HCT116 (cell line): ENCODE results near the gene OR13J1. TPM values are rescaled to one million over a fixed set of nuclear protein-coding genes. Genes with fewer than 3 reads are reported as not detected.
A peak's percentile ranks its signal among the peaks of the same experiment; 100 is the strongest.

Experiments
- ATAC-seq: fragments of 200-7000 bp; cut with Tn5 transposase; 2 replicates; pipeline ENCODE4 v1.9.1; 2020; ENCODE audit warnings: mild to moderate bottlenecking, moderate library complexity
- BruUV-seq: library from RNA; stranded (reverse); fragments of 400-500 nt; replicated peaks from 2 replicates; lab custom pipeline; 2021; lab: Mats Ljungman, UMichigan
- CTCF ChIA-PET: fragments of 300-600 bp; sonication (Branson Sonifier 250); formaldehyde crosslinking; loops from one replicate; lab custom pipeline; 2021; ENCODE audit warnings: antibody characterized with exemption; lab: Charles Lee
- POLR2A ChIA-PET: fragments of 300-600, 350-600 bp; sonication (Branson Sonifier 250); formaldehyde crosslinking; loops from one replicate; lab custom pipeline; 2021; ENCODE audit warnings: antibody characterized with exemption; lab: Charles Lee
- RAD21 ChIA-PET, 2 experiments: fragments of 300-600 bp; sonication (Branson Sonifier 250); formaldehyde crosslinking; loops; one replicate each; lab custom pipeline; 2023; ENCODE audit warnings: low total read pairs in 2 of 2; ENCODE audit not compliant: uncharacterized antibody in 2 of 2, unreplicated experiment in 2 of 2, low non-redundant PET in 1 of 2; lab: Charles Lee
- DNase-seq: peaks from one replicate; pipeline ENCODE4 v3.0.0-alpha.2; 2010; ENCODE audit warnings: low read depth, low spot score
- H2AFZ ChIP-seq: fragments of 200-600 bp; shearing (Covaris generic), sonication (generic); 2 replicates; pipeline ENCODE4 v1.6.1; 2017; ENCODE audit warnings: low read depth, mixed run types, mixed read lengths, antibody characterized with exemption, low read length; ENCODE audit not compliant: poor library complexity, severe bottlenecking
- H3K27ac ChIP-seq: 2 replicates; pipeline ENCODE4 v1.5.1; 2012; ENCODE audit warnings: low read depth, low read length
- H3K27me3 ChIP-seq: fragments of 200-600 bp; sonication (generic); 2 replicates; pipeline ENCODE4 v1.6.1; 2016; ENCODE audit warnings: mixed run types, low read length, mixed read lengths; ENCODE audit not compliant: insufficient read depth
- H3K36me3 ChIP-seq, 2 experiments: fragments of 200-500 bp in 1 of 2; fragments of 200-600 bp in 1 of 2; sonication (Bioruptor generic) in 1 of 2; sonication (generic) in 1 of 2; 2 replicates each; pipeline versions ENCODE4 v1.5.1 to v1.6.1; 2014 to 2016; ENCODE audit warnings: low read length in 2 of 2, inconsistent platforms in 1 of 2, mixed read lengths in 1 of 2, mixed run types in 1 of 2; ENCODE audit not compliant: insufficient read depth in 2 of 2, control insufficient read depth in 1 of 2
- H3K4me1 ChIP-seq, 2 experiments: fragments of 200-600 bp in 1 of 2; sonication (generic) in 1 of 2; 2 replicates each; pipeline versions ENCODE4 v1.5.1 to v1.6.1; 2012 to 2017; ENCODE audit warnings: low read length in 2 of 2, inconsistent platforms in 1 of 2, mild to moderate bottlenecking in 1 of 2, mixed read lengths in 1 of 2, mixed run types in 1 of 2, moderate library complexity in 1 of 2; ENCODE audit not compliant: insufficient read depth in 2 of 2, control insufficient read depth in 1 of 2
- H3K4me2 ChIP-seq: fragments of 200-600 bp; sonication (generic); 2 replicates; pipeline ENCODE4 v1.6.1; 2017; ENCODE audit warnings: mixed run types, low read length, mixed read lengths
- H3K4me3 ChIP-seq, 2 experiments: fragments of 200-600 bp in 1 of 2; sonication (generic) in 1 of 2; replicated peaks in 1 of 2; 2 replicates each; pipeline ENCODE4 v1.5.1; 2011 to 2016; ENCODE audit warnings: low read length in 2 of 2, control low read depth in 1 of 2, low read depth in 1 of 2, mild to moderate bottlenecking in 1 of 2, mixed read lengths in 1 of 2, mixed run types in 1 of 2
- H3K79me2 ChIP-seq: fragments of 200-600 bp; sonication (generic); 2 replicates; pipeline ENCODE4 v1.6.1; 2017; ENCODE audit warnings: mild to moderate bottlenecking, mixed run types, low read length, moderate library complexity, mixed read lengths; ENCODE audit not compliant: insufficient read depth
- H3K9ac ChIP-seq: fragments of 200-600 bp; sonication (generic); 2 replicates; pipeline ENCODE4 v1.6.1; 2016; ENCODE audit warnings: low read length, mixed read lengths
- H3K9me2 ChIP-seq: fragments of 200-600 bp; sonication (generic), shearing (Covaris generic); 2 replicates; pipeline ENCODE4 v1.6.1; 2017; ENCODE audit warnings: mixed run types, mild to moderate bottlenecking, moderate library complexity; ENCODE audit not compliant: insufficient read depth
- H3K9me3 ChIP-seq, 2 experiments: fragments of 200-500 bp in 1 of 2; fragments of 200-600 bp in 1 of 2; sonication (Bioruptor generic) in 1 of 2; sonication (generic) in 1 of 2; 2 replicates each; pipeline ENCODE4 v1.6.1; 2014 to 2017; ENCODE audit warnings: low read length in 2 of 2, mixed read lengths in 2 of 2, inconsistent platforms in 1 of 2, low read depth in 1 of 2, mild to moderate bottlenecking in 1 of 2, mixed run types in 1 of 2, moderate library complexity in 1 of 2; ENCODE audit not compliant: control insufficient read depth in 1 of 2, insufficient read depth in 1 of 2
- H4K20me1 ChIP-seq: fragments of 200-600 bp; sonication (generic), shearing (Covaris generic); 2 replicates; pipeline ENCODE4 v1.6.1; 2017; ENCODE audit warnings: mixed run types, mild to moderate bottlenecking, moderate library complexity; ENCODE audit not compliant: insufficient read depth
- CBX3 ChIP-seq: IDR thresholded peaks from 2 replicates; pipeline ENCODE4 v1.6.1; 2012; ENCODE audit warnings: low read depth
- CEBPB ChIP-seq: IDR thresholded peaks from 2 replicates; pipeline ENCODE4 v1.6.1; 2012; ENCODE audit warnings: low read depth
- CTCF ChIP-seq, 3 experiments: fragments of 200-600 bp in 1 of 3; sonication (generic) in 1 of 3; IDR thresholded peaks in 2 of 3; conservative IDR thresholded peaks in 1 of 3; 2 replicates each; pipeline ENCODE4 v1.5.1; 2012 to 2017; ENCODE audit warnings: low read depth in 2 of 3, low read length in 2 of 3, antibody characterized with exemption in 1 of 3, borderline replicate concordance in 1 of 3, control low read depth in 1 of 3, mild to moderate bottlenecking in 1 of 3, mixed read lengths in 1 of 3, mixed run types in 1 of 3, moderate library complexity in 1 of 3; ENCODE audit not compliant: insufficient read depth in 1 of 3
- ELF1 ChIP-seq: IDR thresholded peaks from 2 replicates; pipeline ENCODE4 v1.6.1; 2012; ENCODE audit warnings: low read depth, borderline replicate concordance
- EZH2 ChIP-seq: fragments of 200-600 bp; sonication (generic); IDR thresholded peaks from 2 replicates; pipeline ENCODE4 v1.6.1; 2017; ENCODE audit warnings: antibody characterized with exemption, mixed run types
- FOSL1 ChIP-seq: IDR thresholded peaks from 2 replicates; pipeline ENCODE4 v1.6.1; 2012; ENCODE audit warnings: low read depth
- JUND ChIP-seq: IDR thresholded peaks from 2 replicates; pipeline ENCODE4 v1.6.1; 2012
- POLR2A ChIP-seq: IDR thresholded peaks from 2 replicates; pipeline ENCODE4 v1.7.0; 2011; ENCODE audit warnings: borderline replicate concordance; ENCODE audit not compliant: insufficient read depth, insufficient read length; ENCODE audit errors: extremely low read depth
- POLR2AphosphoS5 ChIP-seq: IDR thresholded peaks from 2 replicates; pipeline ENCODE4 v1.6.1; 2011; ENCODE audit warnings: mild to moderate bottlenecking, low read depth, low read length, moderate library complexity
- RAD21 ChIP-seq: IDR thresholded peaks from 2 replicates; pipeline ENCODE4 v1.6.1; 2012; ENCODE audit warnings: low read depth, mild to moderate bottlenecking
- REST ChIP-seq: IDR thresholded peaks from 2 replicates; pipeline ENCODE4 v1.6.1; 2012; ENCODE audit warnings: low read depth
- SRF ChIP-seq: IDR thresholded peaks from 2 replicates; pipeline ENCODE4 v1.6.1; 2012; ENCODE audit warnings: low read depth
- TCF7L2 ChIP-seq: IDR thresholded peaks from 2 replicates; pipeline ENCODE4 v1.7.0; 2011; ENCODE audit warnings: borderline replicate concordance, inconsistent platforms; ENCODE audit not compliant: insufficient read depth, insufficient read length; ENCODE audit errors: extremely low read depth
- YY1 ChIP-seq: IDR thresholded peaks from 2 replicates; pipeline ENCODE4 v1.6.1; 2011; ENCODE audit warnings: low read length, low read depth, moderate library complexity, mild to moderate bottlenecking; ENCODE audit not compliant: insufficient replicate concordance; ENCODE audit errors: extremely low read depth
- ZFX ChIP-seq: fragments of 450-650 bp; IDR thresholded peaks from 2 replicates; pipeline ENCODE4 v1.6.1; 2017
- ZNF274 ChIP-seq: fragments of 200-500 bp; sonication (Bioruptor generic); IDR thresholded peaks from 2 replicates; pipeline ENCODE4 v1.6.1; 2014; ENCODE audit warnings: mild to moderate bottlenecking, low read depth, low read length, inconsistent platforms
- intact Hi-C: fragments of 100-400 bp; cut with micrococcal nuclease; formaldehyde crosslinking; loops from 2 replicates; pipeline ENCODE4 v1.10.0; 2022
- total RNA-seq: library from RNA; stranded (reverse); gene quantifications from one replicate; pipeline ENCODE4 v1.2.1, GENCODE V29; 2021; ENCODE audit not compliant: unreplicated experiment
- TF ChIP-seq, protein P1 (sequence below): IDR thresholded peaks from 2 replicates; pipeline ENCODE4 v1.6.1; 2011; ENCODE audit warnings: mild to moderate bottlenecking, low read length, moderate library complexity; ENCODE audit not compliant: insufficient replicate concordance; ENCODE audit errors: extremely low read depth
- TF ChIP-seq, protein P2 (sequence below): IDR thresholded peaks from 2 replicates; pipeline ENCODE4 v1.6.1; 2012
- TF ChIP-seq, protein P3 (sequence below): IDR thresholded peaks from 2 replicates; pipeline ENCODE4 v1.6.1; 2012

OR13J1 gene
- total RNA-seq, 1 experiment from 2014 or later, result not detected

GRCh38 chr9:35918780-35919179 is 48.6 kb upstream of the OR13J1 start:
- no peak overlapping the region for H3K4me2 ChIP-seq
- ChIA-PET CTCF (no interaction called here), POLR2A (no interaction called here), RAD21 (no interaction called here)
- H3K36me3 ChIP-seq, result no peaks in the 10 kb centered on the region
- H4K20me1 ChIP-seq, result no peaks in the 10 kb centered on the region
- no peak for TF ChIP-seq CTCF (IDR thresholded peaks at IDR 0.05 in 2 of 3, conservative IDR thresholded peaks at IDR 0.05 in 1 of 3; ENCODE audit: borderline replicate concordance in 1 of 3, insufficient read depth in 1 of 3, low read depth in 2 of 3, low read length in 2 of 3)
- no peak for TF ChIP-seq POLR2AphosphoS5
- no peak for TF ChIP-seq JUND
- no peak for TF ChIP-seq CEBPB
- TF ChIP-seq YY1, result no peak
- no peak for TF ChIP-seq SRF
- TF ChIP-seq ELF1, result no peak
- TF ChIP-seq FOSL1, result no peak
- TF ChIP-seq, protein P1, sequence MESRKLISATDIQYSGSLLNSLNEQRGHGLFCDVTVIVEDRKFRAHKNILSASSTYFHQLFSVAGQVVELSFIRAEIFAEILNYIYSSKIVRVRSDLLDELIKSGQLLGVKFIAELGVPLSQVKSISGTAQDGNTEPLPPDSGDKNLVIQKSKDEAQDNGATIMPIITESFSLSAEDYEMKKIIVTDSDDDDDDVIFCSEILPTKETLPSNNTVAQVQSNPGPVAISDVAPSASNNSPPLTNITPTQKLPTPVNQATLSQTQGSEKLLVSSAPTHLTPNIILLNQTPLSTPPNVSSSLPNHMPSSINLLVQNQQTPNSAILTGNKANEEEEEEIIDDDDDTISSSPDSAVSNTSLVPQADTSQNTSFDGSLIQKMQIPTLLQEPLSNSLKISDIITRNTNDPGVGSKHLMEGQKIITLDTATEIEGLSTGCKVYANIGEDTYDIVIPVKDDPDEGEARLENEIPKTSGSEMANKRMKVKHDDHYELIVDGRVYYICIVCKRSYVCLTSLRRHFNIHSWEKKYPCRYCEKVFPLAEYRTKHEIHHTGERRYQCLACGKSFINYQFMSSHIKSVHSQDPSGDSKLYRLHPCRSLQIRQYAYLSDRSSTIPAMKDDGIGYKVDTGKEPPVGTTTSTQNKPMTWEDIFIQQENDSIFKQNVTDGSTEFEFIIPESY, result no peak
- TF ChIP-seq RAD21, result no peak
- TF ChIP-seq TCF7L2, result no peak
- TF ChIP-seq, protein P2, sequence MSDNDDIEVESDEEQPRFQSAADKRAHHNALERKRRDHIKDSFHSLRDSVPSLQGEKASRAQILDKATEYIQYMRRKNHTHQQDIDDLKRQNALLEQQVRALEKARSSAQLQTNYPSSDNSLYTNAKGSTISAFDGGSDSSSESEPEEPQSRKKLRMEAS, result no peak
- no peak for TF ChIP-seq POLR2A
- TF ChIP-seq, protein P3, sequence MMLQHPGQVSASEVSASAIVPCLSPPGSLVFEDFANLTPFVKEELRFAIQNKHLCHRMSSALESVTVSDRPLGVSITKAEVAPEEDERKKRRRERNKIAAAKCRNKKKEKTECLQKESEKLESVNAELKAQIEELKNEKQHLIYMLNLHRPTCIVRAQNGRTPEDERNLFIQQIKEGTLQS, result no peak
- no peak for TF ChIP-seq CBX3
- TF ChIP-seq ZFX, result no peak
- no peak for TF ChIP-seq EZH2
- no peak for TF ChIP-seq REST
- TF ChIP-seq ZNF274, result no peak
- H3K27ac ChIP-seq, result no peak overlapping the region
- intact Hi-C loops, result no loop called here
- H2AFZ ChIP-seq, result peak overlapping the region; percentile 5
- H3K9ac ChIP-seq, result no peak overlapping the region
- H3K4me1 ChIP-seq, result peaks cover 5 to 11% of the 10 kb centered on the region in 2 experiments; a peak in 3 of 4 replicates
- BruUV-seq, result no TSS peak
- H3K9me3 ChIP-seq, result no peaks in the 10 kb centered on the region
- no peak for ATAC-seq
- H3K9me2 ChIP-seq, result no peaks in the 10 kb centered on the region
- H3K4me3 ChIP-seq, result no peak overlapping the region
- DNase-seq, result no peak
- H3K27me3 ChIP-seq, result no peaks in the 10 kb centered on the region
- no peaks in the 10 kb centered on the region for H3K79me2 ChIP-seq
